GM18873 (cell line): ENCODE measurements around the gene CHMP6.

Experiments
- ATAC-seq: cut with Tn5 transposase; IDR thresholded peaks from one replicate; pipeline ENCODE4 v1.9.1; 2021; ENCODE audit warnings: mild to moderate bottlenecking, moderate library complexity, moderate number of reproducible peaks; ENCODE audit not compliant: unreplicated experiment, low FRiP score

CHMP6 gene

DNA sequence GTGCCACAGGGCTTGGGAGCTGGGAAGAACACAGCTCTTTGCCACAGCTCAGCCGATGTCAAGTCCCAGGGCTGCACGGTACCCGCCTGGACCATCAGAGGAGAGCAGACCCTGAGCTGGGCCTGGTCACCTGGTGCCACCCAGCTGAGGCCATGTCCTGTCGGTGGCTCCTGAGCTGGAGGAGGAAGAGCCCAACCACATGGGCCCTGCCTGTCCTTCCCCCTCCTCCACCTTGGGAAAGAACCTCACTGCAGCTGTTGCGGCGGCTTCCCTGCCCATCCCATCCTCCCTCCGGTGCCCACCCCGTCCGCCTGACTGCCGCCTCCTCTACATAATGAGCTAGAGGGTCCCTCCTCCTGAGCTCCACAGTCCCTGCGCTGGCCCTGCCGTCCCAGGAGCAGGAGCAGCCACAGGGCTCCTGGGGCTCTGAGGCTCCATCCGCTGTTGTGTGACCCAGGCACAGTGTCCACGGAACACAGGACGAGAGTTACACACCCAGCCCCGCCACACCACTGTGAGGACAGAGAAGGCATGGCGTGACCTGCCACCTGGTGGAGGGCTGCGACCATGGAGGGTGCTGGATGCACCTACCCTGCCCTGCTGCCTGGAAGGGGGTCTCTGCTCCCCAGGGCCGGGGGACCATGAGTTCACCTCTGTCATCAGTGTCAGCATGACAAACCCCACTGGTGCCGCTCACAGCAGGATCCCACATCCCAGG is 21.4 kb upstream of the CHMP6 start:
- ATAC-seq, result no peak

DNA sequence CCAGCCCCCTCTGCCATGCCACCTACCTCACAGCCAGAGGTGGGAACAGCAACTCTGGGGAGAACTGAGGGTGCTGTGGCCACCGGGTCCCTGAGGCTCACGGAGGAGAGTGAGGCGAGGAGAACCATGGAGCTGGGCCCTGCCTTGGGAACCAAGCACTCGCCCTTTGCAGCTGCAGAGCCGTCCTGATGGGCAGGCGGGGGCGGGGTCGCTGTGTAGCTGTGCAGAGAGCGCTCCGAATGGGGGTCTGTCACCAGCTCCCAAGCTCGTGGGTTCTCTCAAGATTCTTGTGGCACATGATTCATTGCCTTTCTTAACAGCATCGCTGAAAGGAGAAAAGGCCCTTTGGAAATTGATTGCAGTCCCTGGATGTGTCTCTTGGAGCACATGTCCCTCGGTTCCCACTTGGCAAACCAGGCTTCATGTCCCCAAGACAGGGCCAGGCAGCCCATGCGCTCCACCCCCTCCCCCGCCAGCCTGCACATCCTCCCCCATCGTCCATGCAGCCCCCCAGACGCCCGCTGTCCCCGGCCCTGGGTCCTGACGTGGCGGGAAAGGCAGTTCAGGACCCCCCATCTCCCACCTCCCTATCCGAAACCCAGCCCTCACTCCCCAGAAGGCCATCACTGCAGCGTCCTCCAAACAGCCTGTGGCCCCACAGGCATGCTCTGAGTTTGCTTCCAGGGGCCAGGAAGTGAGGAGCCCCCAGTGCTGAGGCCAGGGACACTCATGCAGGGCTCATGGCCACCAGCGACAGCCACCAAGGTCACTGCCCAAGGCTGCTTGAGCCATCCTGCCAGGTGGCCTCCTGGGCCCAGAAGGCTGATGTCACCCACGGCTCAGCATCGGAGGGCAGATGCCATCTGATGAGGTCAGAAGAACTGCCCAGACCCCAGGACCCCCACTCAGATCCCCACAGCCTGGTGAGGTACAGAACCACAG is 20.6 kb upstream of the CHMP6 start:
- ATAC-seq, result no peak

DNA sequence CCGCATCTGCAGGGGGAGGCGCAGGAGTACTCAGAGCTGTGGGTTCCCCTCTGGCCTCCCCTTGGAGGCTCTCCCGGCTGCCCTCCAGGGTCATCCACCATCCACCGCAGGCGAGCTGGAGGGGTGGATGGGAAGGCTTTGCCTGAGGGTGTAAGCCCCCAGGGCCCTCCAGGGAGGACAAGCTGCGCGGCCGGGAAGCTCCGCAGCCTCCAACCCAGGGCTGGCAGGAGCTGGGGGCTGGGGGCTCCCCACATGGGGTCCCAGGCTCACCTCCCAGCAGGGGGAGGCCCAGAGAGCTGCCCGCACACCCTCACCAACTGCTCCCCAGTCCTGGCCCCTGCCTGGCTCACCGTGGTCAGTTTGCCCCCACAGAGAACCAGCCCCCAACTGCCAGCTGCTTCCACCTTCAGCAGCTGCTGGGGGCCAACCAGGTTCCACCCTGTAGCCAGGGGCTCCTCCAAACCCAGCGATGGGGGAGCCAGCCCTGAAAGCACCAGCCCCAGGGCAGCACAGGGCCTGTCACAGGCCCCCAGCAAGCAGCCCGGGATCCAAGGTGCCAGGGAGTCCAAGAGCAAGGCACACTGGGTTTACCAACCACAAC is 19.8 kb upstream of the CHMP6 start:
- no peak for ATAC-seq

DNA sequence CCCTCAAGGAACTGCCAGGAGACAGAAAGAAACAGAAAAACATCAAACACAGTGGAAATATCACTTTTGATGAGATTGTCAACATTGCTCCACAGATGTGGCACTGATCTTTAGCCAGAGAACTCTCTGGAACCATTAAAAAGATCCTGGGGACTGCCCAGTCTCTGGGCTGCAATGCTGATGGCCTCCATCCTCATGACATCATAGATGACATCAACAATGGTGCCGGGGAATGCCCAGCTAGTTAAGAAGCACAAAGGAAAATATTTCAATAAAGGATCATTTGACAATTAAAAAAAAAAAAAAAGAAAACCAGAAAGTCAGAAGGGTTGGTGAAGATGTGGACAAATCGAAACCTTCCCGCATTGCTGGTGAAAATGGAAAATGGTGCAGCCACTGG is 14.9 kb upstream of the CHMP6 start:
- no peak for ATAC-seq

DNA sequence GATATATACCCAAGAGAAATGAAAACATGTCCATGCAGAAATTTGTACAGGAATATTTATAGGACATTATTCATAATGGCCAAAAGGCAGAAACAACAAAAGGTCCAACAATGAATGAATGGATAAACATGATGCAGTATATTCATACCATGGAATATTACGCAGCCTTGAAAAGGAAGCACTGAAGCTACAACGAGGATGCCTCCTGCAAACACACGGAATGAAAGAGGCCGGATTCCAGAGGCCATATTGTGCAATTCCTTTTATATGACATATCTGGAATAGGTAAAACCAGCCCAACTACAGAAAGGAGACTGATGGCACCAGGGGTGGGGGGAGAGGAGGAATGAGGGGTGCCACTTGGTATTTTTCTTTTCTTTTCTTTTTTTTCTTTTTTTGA is 14.5 kb upstream of the CHMP6 start:
- no peak for ATAC-seq

DNA sequence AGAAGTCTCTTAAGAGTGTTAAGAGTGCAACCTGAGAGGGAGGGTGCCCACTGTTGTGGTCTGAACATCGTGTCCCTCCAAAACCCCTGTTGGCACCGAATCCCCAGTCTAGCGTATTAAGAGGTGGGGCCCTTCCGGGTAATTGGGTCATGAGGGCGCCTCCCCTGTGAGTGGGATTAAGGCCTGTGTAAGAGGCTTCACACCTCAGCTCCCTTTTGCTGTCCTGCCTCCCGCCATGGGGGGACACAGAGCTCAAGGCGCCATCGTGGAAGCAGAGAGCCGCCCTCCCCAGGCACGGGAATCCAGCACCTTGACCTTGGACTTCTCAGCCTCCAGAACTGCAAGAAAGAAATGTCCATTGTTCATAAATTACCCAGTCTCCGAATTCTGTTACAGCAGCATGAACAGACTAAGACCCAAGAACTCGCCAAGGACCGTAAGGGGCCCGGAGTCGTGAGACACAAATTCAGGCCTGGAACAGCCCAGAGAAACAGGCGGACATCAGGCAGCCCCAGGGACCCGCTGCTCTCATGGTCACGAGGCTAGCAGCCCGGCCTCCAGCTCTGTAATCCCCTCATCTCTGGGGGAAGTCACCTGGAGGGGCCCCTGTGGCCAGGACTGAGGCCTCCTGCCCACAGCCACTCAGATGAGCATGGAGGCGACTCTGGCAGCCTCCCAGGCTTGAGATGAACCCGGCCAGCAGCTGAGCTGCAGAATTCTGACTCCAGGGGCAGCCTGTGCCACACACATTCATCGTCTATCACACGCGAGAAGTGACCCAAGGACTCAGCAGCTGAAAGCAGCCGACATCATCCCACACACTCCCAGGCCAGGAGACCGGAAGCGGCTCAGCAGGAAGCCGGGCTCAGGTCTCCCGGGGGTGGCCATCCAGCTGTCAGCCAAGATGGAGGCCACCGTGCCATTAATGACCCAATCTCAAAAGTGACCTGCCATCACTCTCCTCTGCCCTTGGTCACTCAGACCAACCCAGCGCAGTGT is 12.8 kb upstream of the CHMP6 start:
- ATAC-seq, result no peak

DNA sequence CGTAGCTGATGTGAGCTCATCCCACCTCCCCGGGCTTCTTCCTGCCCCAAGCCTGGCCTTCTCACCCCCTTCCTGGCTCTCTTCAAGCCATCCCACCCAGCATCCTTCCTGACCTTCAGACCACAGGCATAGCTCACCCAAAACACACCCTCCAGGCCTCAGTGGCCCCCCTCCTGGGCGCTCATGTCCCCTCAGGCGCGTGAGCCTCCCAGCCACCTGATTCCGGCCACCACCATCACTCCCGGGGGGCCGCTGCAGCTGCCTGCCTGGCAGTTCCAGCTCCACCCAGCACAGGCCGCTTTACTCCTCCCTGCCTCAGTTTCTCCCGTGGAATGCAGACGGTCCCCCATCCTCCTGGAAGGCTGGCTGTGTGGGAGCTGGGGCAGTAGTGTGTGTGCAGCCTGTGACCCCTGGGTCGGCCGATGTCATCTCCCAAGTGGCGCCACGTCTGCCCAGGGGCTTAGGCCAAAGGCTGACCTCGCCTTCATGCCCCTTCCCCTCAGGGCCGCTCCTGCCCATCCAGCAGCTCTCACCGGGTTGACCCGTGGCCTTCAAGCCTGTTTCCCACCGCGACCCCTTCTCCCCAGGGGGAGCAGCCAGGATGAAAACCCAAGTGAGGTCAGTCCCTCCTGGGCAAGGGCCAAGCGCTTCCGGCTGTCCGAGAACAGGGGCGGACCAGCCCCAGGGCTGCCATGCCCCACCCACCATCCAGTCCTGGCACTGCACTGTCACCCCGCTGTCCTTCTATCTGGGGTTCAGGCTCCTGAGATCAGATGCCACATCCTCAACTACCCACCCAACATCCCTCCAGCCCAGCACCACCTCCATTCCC is 11.9 kb upstream of the CHMP6 start:
- no peak for ATAC-seq

DNA sequence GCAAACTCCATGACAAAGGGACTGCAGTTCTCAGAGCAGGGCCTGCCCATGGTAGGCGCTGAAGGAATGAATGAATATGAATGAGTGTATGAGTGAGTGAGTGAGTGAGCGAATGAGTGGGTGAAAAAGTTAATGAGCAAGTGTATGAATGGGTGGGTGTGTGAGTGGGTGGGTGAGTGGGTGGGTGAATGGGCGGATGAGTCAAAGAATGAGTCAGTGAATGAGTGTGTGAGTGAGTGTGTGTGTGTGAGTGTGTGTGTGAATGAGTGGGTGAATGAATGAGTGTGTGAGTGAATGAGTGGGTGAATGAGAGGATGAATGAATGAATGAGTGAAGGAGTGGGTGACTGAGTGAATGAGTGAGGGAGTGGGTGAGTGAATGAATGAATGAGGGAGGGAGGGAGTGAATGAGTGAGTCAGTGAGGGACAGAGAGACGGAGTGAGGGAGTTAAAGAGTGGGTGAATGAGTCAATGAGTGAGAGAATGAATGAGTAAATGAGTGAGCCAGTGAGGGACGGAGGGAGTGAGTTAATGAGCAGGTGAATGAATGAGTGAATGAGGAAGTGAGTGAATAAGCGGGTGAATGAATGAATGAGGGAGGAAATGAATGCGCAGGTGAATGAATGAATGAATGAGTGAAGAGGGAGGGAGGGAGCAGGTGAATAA is 11.1 kb upstream of the CHMP6 start:
- ATAC-seq, result no peak

DNA sequence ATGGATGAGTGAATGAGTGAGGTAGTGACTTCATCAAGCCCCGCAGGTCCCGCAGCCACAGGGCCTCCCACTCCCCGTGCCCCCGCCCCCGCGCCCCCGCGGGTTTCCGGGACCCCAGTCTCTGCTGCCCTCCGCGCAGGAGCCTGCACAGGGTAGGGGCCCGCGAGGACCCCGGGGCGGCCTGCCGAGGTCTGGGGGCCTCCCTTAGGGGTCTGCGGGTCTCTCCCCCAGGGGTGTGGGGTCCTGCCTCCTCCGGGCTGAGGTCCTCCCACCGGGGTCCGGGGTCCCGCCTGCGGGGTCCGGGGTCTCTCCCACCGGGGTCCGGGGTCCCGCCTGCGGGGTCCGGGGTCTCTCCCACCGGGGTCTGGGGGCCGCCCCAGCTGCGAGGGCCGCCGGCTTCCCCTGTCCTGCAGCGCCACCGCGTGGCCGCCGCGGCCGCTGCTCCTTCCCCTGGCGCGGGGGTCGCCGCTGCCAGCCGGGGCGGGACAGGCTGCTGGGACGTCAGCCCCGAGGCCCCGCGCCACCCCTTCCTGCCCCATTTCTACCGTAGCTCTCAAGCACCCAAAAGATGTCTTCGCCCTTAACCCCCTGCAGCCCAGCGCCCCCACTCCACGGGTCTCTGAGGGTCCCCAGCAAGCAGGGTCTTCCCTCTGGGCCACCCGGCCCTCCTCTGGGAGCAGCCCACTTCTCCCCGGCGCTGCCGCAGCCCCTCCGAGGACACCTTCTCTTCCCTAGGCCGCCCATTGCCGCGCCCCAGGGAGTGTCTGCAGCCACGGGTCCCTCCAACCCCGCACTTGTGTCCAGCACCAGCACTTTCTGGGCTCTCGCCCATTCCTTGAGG is 10.4 kb upstream of the CHMP6 start:
- ATAC-seq, result no peak

DNA sequence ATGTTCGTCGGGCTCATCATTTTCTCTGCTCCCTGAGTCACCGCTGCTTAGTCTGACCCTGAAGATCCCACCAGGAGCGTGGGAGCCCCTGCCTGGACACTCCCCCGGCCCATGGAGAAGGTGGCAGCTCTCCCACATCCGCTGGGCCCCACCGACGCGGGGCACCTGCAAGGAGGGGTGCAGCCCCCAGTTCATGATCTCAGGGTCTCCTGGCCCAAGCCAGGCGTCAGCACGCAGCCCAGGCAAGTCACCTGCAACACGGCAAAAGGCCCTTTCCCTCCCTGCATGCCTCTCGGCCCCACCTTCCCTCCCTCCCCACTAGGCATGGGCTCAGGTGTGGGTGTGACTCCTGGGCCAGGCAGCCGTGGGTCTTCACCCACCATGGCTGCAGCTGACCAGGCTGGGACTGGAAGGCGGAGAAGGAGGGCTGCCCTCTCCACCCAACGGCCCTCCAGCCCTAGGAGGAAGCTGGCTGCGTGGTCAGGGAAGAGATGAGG is 9.7 kb upstream of the CHMP6 start:
- ATAC-seq, result no peak

DNA sequence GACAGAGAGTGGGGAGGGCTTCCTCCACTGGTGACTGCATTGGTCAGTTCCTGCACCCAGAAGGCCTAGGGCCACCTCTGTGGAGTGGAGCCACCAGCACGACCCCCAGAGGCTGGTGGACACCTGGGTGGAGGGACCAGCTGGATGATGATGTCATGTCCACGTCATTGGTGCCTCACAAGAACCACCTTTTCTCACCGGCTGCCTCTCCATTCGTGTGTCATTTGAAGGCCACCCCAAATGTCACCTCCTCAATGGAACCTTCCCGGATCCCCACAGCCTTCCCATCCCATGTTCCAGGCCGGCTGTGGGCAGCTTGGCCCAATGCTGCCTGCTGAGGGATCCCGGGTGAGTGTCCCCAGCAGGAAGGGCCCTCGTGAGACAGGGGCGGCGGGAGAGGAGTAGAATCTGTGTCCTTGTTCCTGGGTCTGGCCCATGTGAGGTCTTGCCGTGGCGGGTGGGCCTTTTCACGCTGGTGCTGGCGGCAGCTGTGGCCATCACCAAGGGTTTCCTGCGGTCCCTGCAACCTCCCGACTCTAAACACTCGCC is 9.1 kb upstream of the CHMP6 start:
- no peak for ATAC-seq

DNA sequence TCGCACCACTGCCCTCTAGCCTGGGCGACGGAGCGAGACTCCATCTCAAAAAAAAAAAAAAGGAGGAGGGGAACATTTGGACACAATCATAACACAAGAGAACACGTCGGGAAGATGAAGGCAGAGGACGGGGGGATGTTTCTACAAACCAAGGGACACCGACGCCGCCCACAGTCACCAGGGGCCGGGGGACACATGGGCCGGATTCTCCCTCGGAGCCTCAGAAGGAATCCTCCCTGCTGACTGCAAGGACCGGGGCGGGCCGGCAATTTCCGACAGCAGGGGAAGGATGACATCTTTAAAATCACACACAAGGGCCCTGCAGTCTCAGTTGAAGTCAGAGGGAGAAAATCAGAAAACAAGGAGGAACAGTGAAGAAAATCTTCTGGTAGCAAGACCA is 8.1 kb upstream of the CHMP6 start:
- no peak for ATAC-seq

DNA sequence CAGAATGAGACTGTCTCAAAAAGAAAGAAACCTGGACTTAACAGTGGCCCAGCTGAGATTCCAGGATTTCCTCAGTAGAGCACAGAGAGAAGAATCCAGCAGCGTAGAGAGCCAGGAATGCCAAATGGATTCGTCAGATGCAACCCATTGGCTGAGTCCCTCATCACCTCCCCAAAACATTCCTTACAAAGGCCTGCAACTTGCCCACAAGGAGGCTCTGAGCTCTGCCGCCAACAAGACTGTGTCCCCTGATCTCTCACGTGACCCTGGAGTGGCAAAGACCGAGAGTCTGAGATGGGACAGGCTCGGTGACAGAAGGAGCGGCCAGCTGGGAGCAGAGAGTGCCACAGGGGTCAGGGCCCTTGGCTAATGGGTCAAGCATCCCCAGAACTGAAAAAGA is 6.9 kb upstream of the CHMP6 start:
- ATAC-seq, result no peak

DNA sequence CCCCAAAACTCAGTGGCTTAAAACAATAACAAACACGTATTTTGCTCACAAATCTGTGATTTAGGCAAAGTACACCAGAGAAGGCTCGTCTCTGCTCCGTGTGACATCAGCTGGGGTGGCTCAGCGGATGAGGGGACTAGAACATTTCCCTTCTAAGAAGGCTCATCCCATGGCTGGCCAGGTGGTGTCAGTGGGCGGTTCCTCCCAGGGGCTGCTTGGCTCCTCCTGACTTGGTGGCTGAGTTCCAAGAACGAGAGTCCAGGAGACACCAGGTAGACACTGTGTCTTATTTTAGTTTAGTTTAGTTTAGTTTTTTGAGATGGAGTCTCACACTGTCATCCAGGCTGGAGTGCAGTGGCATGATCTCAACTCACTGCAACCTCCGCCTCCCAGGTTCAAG is 5.6 kb upstream of the CHMP6 start:
- ATAC-seq, result no peak

DNA sequence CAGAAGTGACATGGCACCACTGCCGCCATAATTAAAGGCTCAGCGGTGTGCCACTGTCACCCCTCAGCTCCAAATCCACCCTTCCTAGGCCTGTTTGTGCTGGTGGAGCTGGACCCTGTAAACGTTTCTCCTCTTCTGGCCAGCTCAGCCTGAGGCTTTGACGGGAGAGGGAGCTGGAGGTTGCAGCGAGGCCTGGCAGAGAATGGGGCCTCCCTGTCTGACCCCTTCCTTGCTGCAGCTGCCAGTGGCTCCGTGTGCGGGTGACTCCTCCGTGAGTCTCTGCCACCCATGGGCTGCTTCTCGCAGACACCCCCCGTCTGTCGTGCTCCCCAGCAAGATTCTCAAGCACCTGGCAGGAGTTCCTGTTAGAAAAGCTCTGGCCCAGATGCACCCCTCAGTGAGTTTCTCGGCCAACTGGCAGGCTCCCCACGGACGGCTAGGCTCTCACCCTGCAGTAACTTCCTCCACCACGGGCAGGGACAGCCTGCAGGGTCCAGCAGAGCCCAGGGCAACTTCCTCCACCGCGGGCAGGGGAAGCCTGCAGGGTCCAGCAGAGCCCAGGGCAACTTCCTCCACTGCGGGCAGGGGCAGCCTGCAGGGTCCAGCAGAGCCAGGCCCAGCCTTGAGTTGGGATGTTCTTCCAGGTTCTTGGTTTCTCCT is 4.7 kb upstream of the CHMP6 start:
- no peak for ATAC-seq

DNA sequence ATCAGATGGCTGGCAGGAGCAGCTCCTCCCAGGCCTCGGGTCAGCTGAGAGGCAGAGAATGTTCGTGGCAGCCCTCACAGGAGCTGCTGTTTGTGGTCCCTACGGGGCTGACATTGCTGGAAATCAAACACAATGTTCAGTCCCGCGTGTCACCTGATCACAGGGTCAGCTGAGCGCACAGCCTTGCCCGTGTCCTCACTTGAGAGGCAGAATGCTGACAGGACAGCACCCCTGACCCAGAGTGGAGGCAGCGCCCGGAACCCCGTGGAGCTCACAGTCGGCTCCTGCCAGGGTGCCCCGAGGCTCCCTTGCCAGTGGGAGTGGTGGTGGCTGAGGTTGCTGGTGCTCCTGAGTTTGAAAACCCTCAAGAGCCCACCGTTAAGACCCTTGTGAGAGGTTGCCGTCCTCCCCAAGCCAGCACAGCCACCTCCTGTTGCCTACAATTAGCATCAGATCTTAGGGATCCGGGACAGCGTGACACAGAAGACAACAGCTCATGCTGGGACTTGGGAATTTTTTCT is 3.6 kb upstream of the CHMP6 start:
- ATAC-seq, result no peak

DNA sequence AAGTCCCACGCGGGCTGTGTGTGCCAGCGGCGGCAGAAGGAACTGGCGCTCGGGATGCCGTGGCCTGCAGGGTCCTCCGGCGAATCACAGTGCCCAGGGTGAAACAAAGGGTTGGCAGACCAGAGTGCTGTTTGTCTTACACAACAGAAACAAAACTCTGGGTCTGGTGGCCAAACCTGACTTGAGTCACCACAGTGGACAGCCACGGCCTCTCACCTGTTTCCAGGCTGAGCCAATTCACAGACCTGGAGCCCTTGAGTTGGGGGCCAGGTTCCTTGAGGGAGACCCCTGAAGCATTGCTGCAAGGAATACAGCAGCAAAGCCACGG is 2.1 kb upstream of the CHMP6 start:
- no peak for ATAC-seq
